HG03039 (cell line): ENCODE data around the gene PACS2.

Source experiments
- ATAC-seq: cut with Tn5 transposase; IDR thresholded peaks from one replicate; pipeline ENCODE4 v1.9.1; 2021; ENCODE audit warnings: mild to moderate bottlenecking, moderate library complexity; ENCODE audit not compliant: unreplicated experiment

Gene PACS2

GRCh38 chr14:105384041-105384557 is 69.6 kb downstream of the PACS2 start:
- ATAC-seq: no peak

- no peak for ATAC-seq
Observed at GRCh38 chr14:105384605-105385321, 70.2 kb downstream of the PACS2 start.

- ATAC-seq: no peak
Observed at GRCh38 chr14:105385322-105385637, 70.7 kb downstream of the PACS2 start.

- no peak for ATAC-seq
Observed at GRCh38 chr14:105385698-105386365, 71.3 kb downstream of the PACS2 start.

GRCh38 chr14:105386581-105387529 is 72.3 kb downstream of the PACS2 start:
- ATAC-seq: no peak

GRCh38 chr14:105387530-105387922 is 73.0 kb downstream of the PACS2 start:
- ATAC-seq: no peak

- no peak for ATAC-seq
Observed at GRCh38 chr14:105388110-105388951, 73.8 kb downstream of the PACS2 start.

GRCh38 chr14:105388976-105389375 is 74.4 kb downstream of the PACS2 start:
- ATAC-seq: no peak

- no peak for ATAC-seq
Observed at GRCh38 chr14:105389534-105389933, 75.0 kb downstream of the PACS2 start.

GRCh38 chr14:105389976-105390848 is 75.7 kb downstream of the PACS2 start:
- ATAC-seq: no peak

GRCh38 chr14:105390849-105391500 is 76.4 kb downstream of the PACS2 start:
- no peak for ATAC-seq

GRCh38 chr14:105391541-105391940 is 77.0 kb downstream of the PACS2 start:
- no peak for ATAC-seq

GRCh38 chr14:105392131-105393090 is 77.9 kb downstream of the PACS2 start:
- no peak for ATAC-seq

- no peak for ATAC-seq
Observed at GRCh38 chr14:105393151-105393550, 78.6 kb downstream of the PACS2 start.

- no peak for ATAC-seq
Observed at GRCh38 chr14:105394714-105395537, 80.4 kb downstream of the PACS2 start.

- ATAC-seq: no peak
Observed at GRCh38 chr14:105395538-105395854, 80.9 kb downstream of the PACS2 start.

- no peak for ATAC-seq
Observed at GRCh38 chr14:105397350-105397931, 82.9 kb downstream of the PACS2 start.
